ENCODE results near the gene CTTNBP2.
A peak's percentile ranks its signal among the peaks of the same experiment; 100 is the strongest.

CTTNBP2 gene, protein sequence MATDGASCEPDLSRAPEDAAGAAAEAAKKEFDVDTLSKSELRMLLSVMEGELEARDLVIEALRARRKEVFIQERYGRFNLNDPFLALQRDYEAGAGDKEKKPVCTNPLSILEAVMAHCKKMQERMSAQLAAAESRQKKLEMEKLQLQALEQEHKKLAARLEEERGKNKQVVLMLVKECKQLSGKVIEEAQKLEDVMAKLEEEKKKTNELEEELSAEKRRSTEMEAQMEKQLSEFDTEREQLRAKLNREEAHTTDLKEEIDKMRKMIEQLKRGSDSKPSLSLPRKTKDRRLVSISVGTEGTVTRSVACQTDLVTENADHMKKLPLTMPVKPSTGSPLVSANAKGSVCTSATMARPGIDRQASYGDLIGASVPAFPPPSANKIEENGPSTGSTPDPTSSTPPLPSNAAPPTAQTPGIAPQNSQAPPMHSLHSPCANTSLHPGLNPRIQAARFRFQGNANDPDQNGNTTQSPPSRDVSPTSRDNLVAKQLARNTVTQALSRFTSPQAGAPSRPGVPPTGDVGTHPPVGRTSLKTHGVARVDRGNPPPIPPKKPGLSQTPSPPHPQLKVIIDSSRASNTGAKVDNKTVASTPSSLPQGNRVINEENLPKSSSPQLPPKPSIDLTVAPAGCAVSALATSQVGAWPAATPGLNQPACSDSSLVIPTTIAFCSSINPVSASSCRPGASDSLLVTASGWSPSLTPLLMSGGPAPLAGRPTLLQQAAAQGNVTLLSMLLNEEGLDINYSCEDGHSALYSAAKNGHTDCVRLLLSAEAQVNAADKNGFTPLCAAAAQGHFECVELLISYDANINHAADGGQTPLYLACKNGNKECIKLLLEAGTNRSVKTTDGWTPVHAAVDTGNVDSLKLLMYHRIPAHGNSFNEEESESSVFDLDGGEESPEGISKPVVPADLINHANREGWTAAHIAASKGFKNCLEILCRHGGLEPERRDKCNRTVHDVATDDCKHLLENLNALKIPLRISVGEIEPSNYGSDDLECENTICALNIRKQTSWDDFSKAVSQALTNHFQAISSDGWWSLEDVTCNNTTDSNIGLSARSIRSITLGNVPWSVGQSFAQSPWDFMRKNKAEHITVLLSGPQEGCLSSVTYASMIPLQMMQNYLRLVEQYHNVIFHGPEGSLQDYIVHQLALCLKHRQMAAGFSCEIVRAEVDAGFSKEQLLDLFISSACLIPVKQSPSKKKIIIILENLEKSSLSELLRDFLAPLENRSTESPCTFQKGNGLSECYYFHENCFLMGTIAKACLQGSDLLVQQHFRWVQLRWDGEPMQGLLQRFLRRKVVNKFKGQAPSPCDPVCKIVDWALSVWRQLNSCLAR (N-terminal part only)

DNA sequence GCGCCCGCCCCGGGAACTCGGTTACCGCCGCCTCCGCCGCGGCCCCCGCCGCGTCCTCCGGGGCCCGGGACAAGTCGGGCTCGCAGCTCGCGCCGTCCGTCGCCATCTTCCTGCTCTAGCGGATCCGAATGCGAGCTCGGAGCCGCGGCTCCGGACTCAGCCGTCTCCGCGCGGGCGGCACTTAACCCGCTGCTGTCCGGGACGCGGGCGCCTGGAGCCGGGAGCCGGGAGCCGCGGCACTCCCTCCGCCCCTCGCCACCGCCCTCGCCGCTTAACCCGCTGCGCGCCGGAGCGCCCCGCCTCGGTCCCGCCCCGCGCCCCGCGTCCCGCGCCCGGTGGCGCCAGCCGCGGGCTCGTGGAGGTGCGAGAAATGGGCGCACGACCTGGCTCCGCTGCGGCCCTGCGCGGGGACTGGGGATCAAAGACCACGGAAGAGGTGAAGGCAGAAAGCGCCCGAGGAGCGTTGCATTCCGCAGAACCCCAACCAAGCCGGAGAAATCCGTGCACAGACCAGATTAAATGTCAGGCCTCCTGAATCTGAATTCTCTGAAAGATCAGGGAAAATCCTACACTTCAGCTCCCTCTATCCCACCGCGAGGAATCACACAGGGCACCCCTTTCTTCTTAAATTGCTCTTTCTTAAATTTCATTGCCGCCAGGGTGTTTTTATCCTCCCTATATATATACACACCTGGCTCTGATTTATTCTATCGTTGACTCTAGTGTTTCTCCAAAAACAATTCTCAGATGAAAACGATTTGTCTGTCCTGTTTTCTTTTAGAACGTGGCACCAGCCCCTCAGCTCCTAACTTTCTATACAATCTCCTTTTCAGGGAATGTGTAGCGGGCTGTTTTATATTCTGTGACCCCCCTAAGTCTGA lies at the start of gene CTTNBP2:
Gene CTTNBP2, minus strand, starts transcription at position 132 of the 881 bp plus-strand sequence. Its CDS starts 26 bp downstream, at position 106.
- TF ChIP-seq, protein P1, sequence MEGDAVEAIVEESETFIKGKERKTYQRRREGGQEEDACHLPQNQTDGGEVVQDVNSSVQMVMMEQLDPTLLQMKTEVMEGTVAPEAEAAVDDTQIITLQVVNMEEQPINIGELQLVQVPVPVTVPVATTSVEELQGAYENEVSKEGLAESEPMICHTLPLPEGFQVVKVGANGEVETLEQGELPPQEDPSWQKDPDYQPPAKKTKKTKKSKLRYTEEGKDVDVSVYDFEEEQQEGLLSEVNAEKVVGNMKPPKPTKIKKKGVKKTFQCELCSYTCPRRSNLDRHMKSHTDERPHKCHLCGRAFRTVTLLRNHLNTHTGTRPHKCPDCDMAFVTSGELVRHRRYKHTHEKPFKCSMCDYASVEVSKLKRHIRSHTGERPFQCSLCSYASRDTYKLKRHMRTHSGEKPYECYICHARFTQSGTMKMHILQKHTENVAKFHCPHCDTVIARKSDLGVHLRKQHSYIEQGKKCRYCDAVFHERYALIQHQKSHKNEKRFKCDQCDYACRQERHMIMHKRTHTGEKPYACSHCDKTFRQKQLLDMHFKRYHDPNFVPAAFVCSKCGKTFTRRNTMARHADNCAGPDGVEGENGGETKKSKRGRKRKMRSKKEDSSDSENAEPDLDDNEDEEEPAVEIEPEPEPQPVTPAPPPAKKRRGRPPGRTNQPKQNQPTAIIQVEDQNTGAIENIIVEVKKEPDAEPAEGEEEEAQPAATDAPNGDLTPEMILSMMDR (IDR thresholded peaks at IDR 0.05; ENCODE audit: control insufficient read depth, extremely low read depth, insufficient read depth) = 0 out of 2 replicates have a peak, but pooled peaks have one; percentile 1
- DNase-seq (ENCODE audit: low read depth) = no peak
- peak within 1 kb of the TSS; percentile 43 for H3K4me3 ChIP-seq (ENCODE audit: low read depth, low read length)

DNA sequence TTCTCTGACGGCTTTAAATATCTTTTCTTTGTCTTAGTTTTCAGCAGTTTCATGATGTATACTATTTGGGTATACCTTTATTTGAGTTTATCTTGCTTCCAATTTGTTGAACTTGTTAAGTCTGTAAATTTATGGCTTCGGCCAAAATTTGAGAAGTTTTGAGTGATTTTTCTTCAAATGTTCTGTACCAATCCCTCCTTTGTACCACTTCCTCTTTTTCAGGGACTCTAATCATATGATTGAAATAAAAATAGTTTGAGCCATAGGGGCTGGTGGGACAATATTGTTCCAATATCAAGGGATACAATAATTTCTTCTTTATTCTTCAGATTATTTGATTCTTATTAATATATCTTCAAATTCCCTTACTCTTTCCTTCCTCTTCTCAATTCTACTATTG lies 43.1 kb upstream of the CTTNBP2 start:
- TF ChIP-seq, protein P1 (IDR thresholded peaks at IDR 0.05; ENCODE audit: control insufficient read depth, extremely low read depth, insufficient read depth) = no peak
- H3K4me3 ChIP-seq (ENCODE audit: low read depth, low read length) = no peak overlapping the region
- DNase-seq (ENCODE audit: low read depth) = no peak

DNA sequence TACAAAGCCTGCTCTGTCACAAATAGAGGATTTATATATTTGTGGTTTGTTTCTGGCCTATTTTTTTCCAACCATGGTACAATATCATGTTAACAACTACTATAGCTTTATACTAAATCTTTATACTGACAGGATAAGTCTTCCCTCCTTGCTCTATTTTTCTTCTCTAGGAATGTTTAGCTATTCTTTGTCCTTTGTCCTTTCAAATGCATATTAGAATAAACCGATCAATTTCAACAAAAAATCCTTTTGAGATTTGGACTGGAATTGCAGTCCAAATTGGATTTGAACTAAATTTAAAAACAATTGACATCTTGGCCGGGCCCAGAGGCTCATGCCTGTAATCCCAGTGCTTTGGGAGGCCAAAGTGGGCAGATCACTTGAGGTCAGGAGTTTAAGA lies 39.2 kb upstream of the CTTNBP2 start:
- DNase-seq (ENCODE audit: low read depth) = no peak
- no peak overlapping the region for H3K4me3 ChIP-seq (ENCODE audit: low read depth, low read length)
- TF ChIP-seq, protein P1 (IDR thresholded peaks at IDR 0.05; ENCODE audit: control insufficient read depth, extremely low read depth, insufficient read depth) = no peak

DNA sequence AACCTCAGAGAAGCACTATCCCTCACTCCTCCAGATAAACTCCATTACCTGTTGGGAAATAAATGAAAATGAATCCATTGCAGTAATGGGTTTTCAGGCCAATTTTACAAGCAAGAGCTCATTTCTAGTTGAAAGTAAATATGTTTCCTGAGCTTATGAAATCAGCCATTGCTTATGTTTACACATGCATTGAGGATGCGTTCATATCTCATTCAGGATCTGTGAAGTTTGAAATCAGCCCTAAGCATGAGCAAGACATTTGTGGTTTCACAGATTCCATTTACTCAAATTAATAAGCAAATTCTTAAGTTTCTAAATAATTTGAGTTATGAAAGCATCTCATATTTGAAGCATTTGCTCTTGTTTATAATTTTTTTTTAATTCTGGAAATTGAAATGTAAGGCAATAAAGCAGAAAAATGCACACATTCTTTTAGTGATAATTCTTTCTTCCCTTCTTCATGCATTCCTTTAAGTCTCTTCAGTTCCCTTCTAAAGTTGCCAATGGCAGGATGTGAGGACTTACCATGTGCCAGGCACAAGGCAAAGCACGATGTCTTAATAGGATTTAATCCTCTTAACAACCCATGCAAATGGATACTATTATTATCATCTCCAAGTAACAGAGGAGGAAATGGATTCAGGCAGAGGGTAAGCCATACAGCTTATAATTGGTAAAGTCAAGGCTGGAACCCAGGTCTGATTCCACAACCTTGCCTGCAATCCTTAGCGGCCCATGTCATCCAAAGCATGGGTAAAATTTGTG lies 35.0 kb upstream of the CTTNBP2 start:
- TF ChIP-seq, protein P1 (IDR thresholded peaks at IDR 0.05; ENCODE audit: control insufficient read depth, extremely low read depth, insufficient read depth) = no peak
- H3K4me3 ChIP-seq (ENCODE audit: low read depth, low read length) = no peak overlapping the region
- no peak for DNase-seq (ENCODE audit: low read depth)

DNA sequence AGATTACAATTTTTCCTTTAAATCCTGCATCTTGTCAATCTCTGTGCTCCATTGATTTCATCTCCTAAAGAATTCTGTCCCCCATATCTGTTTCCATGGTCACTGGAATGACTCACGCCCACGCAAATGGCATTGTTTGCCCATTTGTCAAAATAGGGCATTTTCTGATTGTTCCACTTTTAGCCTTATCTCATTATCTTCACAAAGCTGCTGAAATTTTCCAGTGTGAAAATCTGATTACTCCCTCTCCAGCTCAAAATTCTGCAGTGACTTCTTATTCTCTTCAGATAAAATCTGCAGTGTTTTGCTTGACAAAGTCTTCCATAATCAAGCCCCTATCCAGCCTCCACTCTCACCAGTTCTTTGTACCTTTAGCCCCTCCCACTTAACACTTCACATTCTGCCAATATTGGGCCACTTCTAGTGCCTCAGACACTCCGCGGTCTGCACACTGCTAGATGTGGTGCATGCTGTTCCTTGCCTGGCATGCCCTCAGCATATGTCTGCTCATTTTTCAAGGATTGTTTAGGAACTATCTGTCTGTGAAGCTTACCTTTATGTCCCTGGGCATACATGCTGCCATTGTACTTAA lies 33.9 kb upstream of the CTTNBP2 start:
- no peak overlapping the region for H3K4me3 ChIP-seq (ENCODE audit: low read depth, low read length)
- DNase-seq (ENCODE audit: low read depth) = no peak
- TF ChIP-seq, protein P1 (IDR thresholded peaks at IDR 0.05; ENCODE audit: control insufficient read depth, extremely low read depth, insufficient read depth) = no peak

All from LNCaP clone FGC (cell line).